NCI-H524 (cell line): ENCODE results near the gene CLIP2.
A peak's percentile ranks its signal among the peaks of the same experiment; 100 is the strongest.

Experiments
- DNase-seq, 2 experiments: peaks; one replicate each; lab custom pipeline; 2025; lab: John Stamatoyannopoulos, UW

CLIP2 gene

GRCh38 chr7:74271742-74272141 is 17.5 kb upstream of the CLIP2 start:
- no peak for DNase-seq

- DNase-seq, result no peak
Observed at GRCh38 chr7:74272305-74273038, 16.7 kb upstream of the CLIP2 start.

GRCh38 chr7:74275401-74275881 is 13.8 kb upstream of the CLIP2 start:
- DNase-seq, result peak in 1 of 2 experiments; percentile 24

GRCh38 chr7:74277636-74278035 is 11.6 kb upstream of the CLIP2 start:
- DNase-seq, result no peak

- DNase-seq, result no peak
Observed at GRCh38 chr7:74280985-74281384, 8.2 kb upstream of the CLIP2 start.

- no peak for DNase-seq
Observed at GRCh38 chr7:74282748-74283459, 6.3 kb upstream of the CLIP2 start.

GRCh38 chr7:74283858-74284447 is 5.3 kb upstream of the CLIP2 start:
- DNase-seq, result peak; percentile 42 to 73

- DNase-seq, result peak in 1 of 2 experiments; percentile 20
Observed at GRCh38 chr7:74284781-74285259, 4.4 kb upstream of the CLIP2 start.

GRCh38 chr7:74286131-74286530 is 3.1 kb upstream of the CLIP2 start:
- no peak for DNase-seq

GRCh38 chr7:74287303-74288033 is 1.7 kb upstream of the CLIP2 start:
- DNase-seq, result no peak

- no peak for DNase-seq
Observed at GRCh38 chr7:74288034-74288881, 949 bp upstream of the CLIP2 start.

GRCh38 chr7:74289659-74290552 is 699 bp downstream of the CLIP2 start:
- DNase-seq, result peak in 1 of 2 experiments; percentile 26

- DNase-seq, result no peak
Observed at GRCh38 chr7:74290553-74290950, 1.3 kb downstream of the CLIP2 start.

- DNase-seq, result peak in 1 of 2 experiments; percentile 4
Observed at GRCh38 chr7:74290981-74291441, 1.8 kb downstream of the CLIP2 start.

- no peak for DNase-seq
Observed at GRCh38 chr7:74291535-74291934, 2.3 kb downstream of the CLIP2 start.

GRCh38 chr7:74292757-74293576 is 3.8 kb downstream of the CLIP2 start:
- DNase-seq, result no peak

- no peak for DNase-seq
Observed at GRCh38 chr7:74293577-74293908, 4.3 kb downstream of the CLIP2 start.

GRCh38 chr7:74294191-74294998 is 5.2 kb downstream of the CLIP2 start:
- peak in 1 of 2 experiments; percentile 23 for DNase-seq
